Measurements from ENCODE around the gene ITPR2.

The ITPR2 gene

DNA sequence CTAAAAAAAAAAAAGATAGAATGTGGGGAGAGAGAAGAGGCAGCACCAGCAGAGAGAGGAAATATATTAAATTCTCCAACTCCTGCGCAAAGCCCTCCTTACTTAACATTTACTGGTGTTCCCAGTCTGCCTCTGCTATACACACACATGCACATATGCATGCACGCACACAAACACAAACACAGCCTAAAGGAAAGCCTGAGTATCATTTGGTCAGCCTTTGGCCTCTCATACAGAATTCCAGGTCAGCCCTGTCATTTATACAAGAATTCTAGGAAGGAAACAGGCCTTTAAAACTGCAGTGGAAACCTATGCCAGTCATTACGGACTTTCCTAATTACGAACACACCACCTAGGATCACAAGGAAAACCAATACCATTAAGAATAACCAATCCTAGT is 269.4 kb downstream of the ITPR2 start:
- TF ChIP-seq, protein P1, sequence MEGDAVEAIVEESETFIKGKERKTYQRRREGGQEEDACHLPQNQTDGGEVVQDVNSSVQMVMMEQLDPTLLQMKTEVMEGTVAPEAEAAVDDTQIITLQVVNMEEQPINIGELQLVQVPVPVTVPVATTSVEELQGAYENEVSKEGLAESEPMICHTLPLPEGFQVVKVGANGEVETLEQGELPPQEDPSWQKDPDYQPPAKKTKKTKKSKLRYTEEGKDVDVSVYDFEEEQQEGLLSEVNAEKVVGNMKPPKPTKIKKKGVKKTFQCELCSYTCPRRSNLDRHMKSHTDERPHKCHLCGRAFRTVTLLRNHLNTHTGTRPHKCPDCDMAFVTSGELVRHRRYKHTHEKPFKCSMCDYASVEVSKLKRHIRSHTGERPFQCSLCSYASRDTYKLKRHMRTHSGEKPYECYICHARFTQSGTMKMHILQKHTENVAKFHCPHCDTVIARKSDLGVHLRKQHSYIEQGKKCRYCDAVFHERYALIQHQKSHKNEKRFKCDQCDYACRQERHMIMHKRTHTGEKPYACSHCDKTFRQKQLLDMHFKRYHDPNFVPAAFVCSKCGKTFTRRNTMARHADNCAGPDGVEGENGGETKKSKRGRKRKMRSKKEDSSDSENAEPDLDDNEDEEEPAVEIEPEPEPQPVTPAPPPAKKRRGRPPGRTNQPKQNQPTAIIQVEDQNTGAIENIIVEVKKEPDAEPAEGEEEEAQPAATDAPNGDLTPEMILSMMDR (IDR thresholded peaks at IDR 0.05; ENCODE audit: control extremely low read depth, extremely low read depth, low read depth, missing control alignments): no peak
- CTCF ChIA-PET: no interaction called here
- no peak for DNase-seq (ENCODE audit: extremely low spot score)
- POLR2A ChIA-PET: no interaction called here

DNA sequence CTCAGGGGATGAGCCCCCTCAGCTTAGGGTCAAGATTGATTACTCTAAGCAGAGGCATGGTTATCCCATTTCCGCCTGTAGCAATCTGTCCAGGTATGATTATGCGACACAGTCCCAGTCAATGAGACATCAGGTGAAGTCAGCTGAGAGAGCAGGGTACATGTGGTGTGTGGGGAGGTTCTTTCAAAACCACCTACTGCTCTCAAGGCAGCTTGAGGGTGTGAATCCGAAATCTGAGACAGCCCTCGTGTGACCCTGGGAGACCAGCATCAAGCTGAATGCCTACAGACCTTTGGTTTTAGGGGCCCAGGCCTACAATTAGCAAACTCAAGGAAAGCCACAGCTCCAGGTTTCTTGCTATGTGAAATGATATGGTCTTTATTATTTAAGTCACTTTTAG is 275.7 kb downstream of the ITPR2 start:
- CTCF ChIA-PET: interaction anchor here (0.7 to 1.2 kb wide), 4 partner anchors 11 to 100 kb away, joined by 3 to 4 read pairs (median 3); no protein-coding TSS in a partner anchor
- DNase-seq (ENCODE audit: extremely low spot score): no peak
- TF ChIP-seq, protein P1 (IDR thresholded peaks at IDR 0.05; ENCODE audit: control extremely low read depth, extremely low read depth, low read depth, missing control alignments): no peak
- POLR2A ChIA-PET: no interaction called here

DNA sequence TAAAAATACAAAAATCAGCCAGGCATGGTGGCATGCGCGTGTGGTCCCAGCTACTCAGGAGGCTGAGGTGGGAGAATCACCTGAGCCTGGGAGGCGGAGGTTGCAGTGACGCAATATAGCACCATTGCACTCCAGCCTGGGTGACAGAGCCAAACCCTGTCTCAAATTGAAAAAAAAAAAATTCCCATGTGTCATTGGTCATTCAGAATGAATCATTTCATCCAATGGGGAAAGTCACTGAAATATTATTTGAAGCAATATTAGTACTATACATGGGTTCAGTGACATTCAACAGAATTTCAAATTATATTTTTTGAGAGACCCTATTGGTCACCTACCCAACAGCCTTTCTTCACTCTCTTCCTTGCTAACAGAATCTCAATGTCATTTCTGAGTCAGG is 276.1 kb downstream of the ITPR2 start:
- TF ChIP-seq, protein P1 (IDR thresholded peaks at IDR 0.05; ENCODE audit: control extremely low read depth, extremely low read depth, low read depth, missing control alignments): no peak
- ChIA-PET POLR2A (no interaction called here), CTCF (interaction anchor here (1.0 to 1.2 kb wide), 3 partner anchors 14 to 145 kb away, joined by 3 to 4 read pairs (median 3); no protein-coding TSS in a partner anchor)
- DNase-seq (ENCODE audit: extremely low spot score): no peak

DNA sequence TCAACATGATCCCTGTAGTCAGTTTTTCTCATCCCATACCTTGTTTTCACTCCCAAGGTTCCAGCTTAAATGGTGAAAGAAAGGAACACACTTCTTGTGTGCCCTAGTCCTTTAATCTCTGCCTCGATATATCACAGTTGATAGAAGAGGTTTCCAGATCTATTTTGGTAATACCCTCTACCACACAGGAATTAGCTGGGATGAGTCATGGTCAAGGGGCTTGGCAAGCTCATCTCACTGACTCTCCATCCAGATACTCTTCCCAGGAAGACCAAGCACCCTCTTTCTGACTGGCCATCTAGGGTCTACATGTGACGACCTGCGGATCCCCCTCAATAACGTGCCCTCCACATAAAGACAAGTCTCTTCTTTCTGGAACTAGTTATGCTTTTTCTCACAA is 277.9 kb downstream of the ITPR2 start:
- no peak for DNase-seq (ENCODE audit: extremely low spot score)
- TF ChIP-seq, protein P1 (IDR thresholded peaks at IDR 0.05; ENCODE audit: control extremely low read depth, extremely low read depth, low read depth, missing control alignments): no peak
- CTCF ChIA-PET: interaction anchor here (3.1 kb wide), 1 partner anchor 13 kb away, joined by 9 read pairs; no protein-coding TSS in a partner anchor
- POLR2A ChIA-PET: no interaction called here

DNA sequence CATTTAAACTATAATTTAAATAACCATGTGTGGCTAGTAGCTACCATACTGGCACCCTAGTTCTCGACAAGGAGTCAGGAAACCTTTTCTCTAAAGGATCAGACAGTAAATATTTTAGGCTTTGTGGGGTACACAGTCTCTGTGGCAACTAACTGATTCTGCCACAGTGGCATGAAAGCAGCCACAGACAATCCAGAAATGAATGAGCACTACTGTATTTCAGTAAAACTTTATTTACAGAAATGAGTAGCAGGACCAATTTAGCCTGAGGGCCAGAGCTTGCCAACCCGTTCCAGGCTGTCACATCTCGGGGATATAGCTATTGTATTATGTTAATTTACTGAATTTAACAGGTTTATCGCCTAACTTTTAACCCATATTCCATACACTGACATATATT is 278.7 kb downstream of the ITPR2 start:
- CTCF ChIA-PET: interaction anchor here (1.0 to 3.1 kb wide), 6 partner anchors 10 to 43 kb away, joined by 4 to 9 read pairs (median 4); no protein-coding TSS in a partner anchor
- DNase-seq (ENCODE audit: extremely low spot score): no peak
- POLR2A ChIA-PET: no interaction called here
- TF ChIP-seq, protein P1 (IDR thresholded peaks at IDR 0.05; ENCODE audit: control extremely low read depth, extremely low read depth, low read depth, missing control alignments): no peak

DNA sequence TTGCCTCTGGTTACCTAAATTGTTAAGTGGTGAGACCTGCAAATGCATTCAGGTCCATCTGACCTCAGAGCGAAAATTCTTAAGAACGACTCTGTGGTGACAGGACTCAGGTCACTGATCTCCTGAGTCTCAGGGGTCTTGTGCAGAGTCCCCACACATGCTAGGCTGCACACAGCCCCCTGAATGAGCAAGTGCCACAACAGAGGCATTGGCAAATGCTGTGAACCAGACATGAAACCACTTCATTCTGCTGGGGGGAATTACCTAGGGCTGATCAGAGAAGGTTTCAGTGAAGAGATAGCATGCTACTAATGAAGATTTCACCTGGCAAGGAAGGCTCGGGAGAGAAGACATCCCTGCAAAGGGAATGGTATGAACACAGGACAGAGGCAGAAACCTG is 281.6 kb downstream of the ITPR2 start:
- POLR2A ChIA-PET: no interaction called here
- CTCF ChIA-PET: no interaction called here
- DNase-seq (ENCODE audit: extremely low spot score): no peak
- TF ChIP-seq, protein P1 (IDR thresholded peaks at IDR 0.05; ENCODE audit: control extremely low read depth, extremely low read depth, low read depth, missing control alignments): no peak

DNA sequence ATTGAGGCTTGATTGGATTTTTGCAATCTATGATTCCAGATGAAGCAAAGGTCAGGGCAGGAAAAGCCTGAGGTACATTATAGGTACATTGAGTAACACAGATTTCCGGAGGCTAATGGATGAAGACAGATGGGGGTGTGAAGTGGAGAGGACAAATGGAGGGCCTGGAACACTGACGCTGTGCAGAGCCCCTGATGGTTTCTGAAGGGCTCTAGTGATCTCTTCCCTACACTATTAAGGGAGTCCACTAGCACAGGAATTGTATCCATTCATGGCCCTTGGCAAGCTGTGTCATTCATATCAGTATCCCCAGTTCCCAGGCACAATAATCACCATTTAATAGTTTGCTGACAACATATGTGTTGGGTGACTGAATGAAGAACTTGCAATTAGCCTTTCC is 284.8 kb downstream of the ITPR2 start:
- ChIA-PET POLR2A (no interaction called here), CTCF (no interaction called here)
- TF ChIP-seq, protein P1 (IDR thresholded peaks at IDR 0.05; ENCODE audit: control extremely low read depth, extremely low read depth, low read depth, missing control alignments): no peak
- DNase-seq (ENCODE audit: extremely low spot score): no peak

Measured in GM10248 (cell line).